HCT116 (cell line): ENCODE measurements around the gene REG3A. TPM values are rescaled to one million over a fixed set of nuclear protein-coding genes. Genes with fewer than 3 reads are reported as not detected.

Source experiments
- ATAC-seq: fragments of 200-7000 bp; cut with Tn5 transposase; 2 replicates; pipeline ENCODE4 v1.9.1; 2020; ENCODE audit warnings: mild to moderate bottlenecking, moderate library complexity
- Bru-seq: library from RNA; stranded (reverse); fragments of 400-500 nt; gene quantifications from one replicate; lab custom pipeline; 2021; lab: Mats Ljungman, UMichigan
- BruChase-seq, 2 experiments: library from RNA; stranded (reverse); fragments of 400-500 nt; gene quantifications; one replicate each; lab custom pipeline; 2021; lab: Mats Ljungman, UMichigan
- BruUV-seq: library from RNA; stranded (reverse); fragments of 400-500 nt; replicated peaks from 2 replicates; lab custom pipeline; 2021; lab: Mats Ljungman, UMichigan
- CTCF ChIA-PET: fragments of 300-600 bp; sonication (Branson Sonifier 250); formaldehyde crosslinking; loops from one replicate; lab custom pipeline; 2021; ENCODE audit warnings: antibody characterized with exemption; lab: Charles Lee
- POLR2A ChIA-PET: fragments of 300-600, 350-600 bp; sonication (Branson Sonifier 250); formaldehyde crosslinking; loops from one replicate; lab custom pipeline; 2021; ENCODE audit warnings: antibody characterized with exemption; lab: Charles Lee
- RAD21 ChIA-PET, 2 experiments: fragments of 300-600 bp; sonication (Branson Sonifier 250); formaldehyde crosslinking; loops; one replicate each; lab custom pipeline; 2023; ENCODE audit warnings: low total read pairs in 2 of 2; ENCODE audit not compliant: uncharacterized antibody in 2 of 2, unreplicated experiment in 2 of 2, low non-redundant PET in 1 of 2; lab: Charles Lee
- DNase-seq: peaks from one replicate; pipeline ENCODE4 v3.0.0-alpha.2; 2010; ENCODE audit warnings: low read depth, low spot score
- H2AFZ ChIP-seq: fragments of 200-600 bp; shearing (Covaris generic), sonication (generic); 2 replicates; pipeline ENCODE4 v1.6.1; 2017; ENCODE audit warnings: low read depth, mixed run types, mixed read lengths, antibody characterized with exemption, low read length; ENCODE audit not compliant: poor library complexity, severe bottlenecking
- H3K27ac ChIP-seq: 2 replicates; pipeline ENCODE4 v1.5.1; 2012; ENCODE audit warnings: low read depth, low read length
- H3K27me3 ChIP-seq: fragments of 200-600 bp; sonication (generic); 2 replicates; pipeline ENCODE4 v1.6.1; 2016; ENCODE audit warnings: mixed run types, low read length, mixed read lengths; ENCODE audit not compliant: insufficient read depth
- H3K36me3 ChIP-seq, 2 experiments: fragments of 200-500 bp in 1 of 2; fragments of 200-600 bp in 1 of 2; sonication (Bioruptor generic) in 1 of 2; sonication (generic) in 1 of 2; 2 replicates each; pipeline versions ENCODE4 v1.5.1 to v1.6.1; 2014 to 2016; ENCODE audit warnings: low read length in 2 of 2, inconsistent platforms in 1 of 2, mixed read lengths in 1 of 2, mixed run types in 1 of 2; ENCODE audit not compliant: insufficient read depth in 2 of 2, control insufficient read depth in 1 of 2
- H3K4me1 ChIP-seq, 2 experiments: fragments of 200-600 bp in 1 of 2; sonication (generic) in 1 of 2; 2 replicates each; pipeline versions ENCODE4 v1.5.1 to v1.6.1; 2012 to 2017; ENCODE audit warnings: low read length in 2 of 2, inconsistent platforms in 1 of 2, mild to moderate bottlenecking in 1 of 2, mixed read lengths in 1 of 2, mixed run types in 1 of 2, moderate library complexity in 1 of 2; ENCODE audit not compliant: insufficient read depth in 2 of 2, control insufficient read depth in 1 of 2
- H3K4me2 ChIP-seq: fragments of 200-600 bp; sonication (generic); 2 replicates; pipeline ENCODE4 v1.6.1; 2017; ENCODE audit warnings: mixed run types, low read length, mixed read lengths
- H3K4me3 ChIP-seq, 2 experiments: fragments of 200-600 bp in 1 of 2; sonication (generic) in 1 of 2; replicated peaks in 1 of 2; 2 replicates each; pipeline ENCODE4 v1.5.1; 2011 to 2016; ENCODE audit warnings: low read length in 2 of 2, control low read depth in 1 of 2, low read depth in 1 of 2, mild to moderate bottlenecking in 1 of 2, mixed read lengths in 1 of 2, mixed run types in 1 of 2
- H3K79me2 ChIP-seq: fragments of 200-600 bp; sonication (generic); 2 replicates; pipeline ENCODE4 v1.6.1; 2017; ENCODE audit warnings: mild to moderate bottlenecking, mixed run types, low read length, moderate library complexity, mixed read lengths; ENCODE audit not compliant: insufficient read depth
- H3K9ac ChIP-seq: fragments of 200-600 bp; sonication (generic); 2 replicates; pipeline ENCODE4 v1.6.1; 2016; ENCODE audit warnings: low read length, mixed read lengths
- H3K9me2 ChIP-seq: fragments of 200-600 bp; sonication (generic), shearing (Covaris generic); 2 replicates; pipeline ENCODE4 v1.6.1; 2017; ENCODE audit warnings: mixed run types, mild to moderate bottlenecking, moderate library complexity; ENCODE audit not compliant: insufficient read depth
- H3K9me3 ChIP-seq, 2 experiments: fragments of 200-500 bp in 1 of 2; fragments of 200-600 bp in 1 of 2; sonication (Bioruptor generic) in 1 of 2; sonication (generic) in 1 of 2; 2 replicates each; pipeline ENCODE4 v1.6.1; 2014 to 2017; ENCODE audit warnings: low read length in 2 of 2, mixed read lengths in 2 of 2, inconsistent platforms in 1 of 2, low read depth in 1 of 2, mild to moderate bottlenecking in 1 of 2, mixed run types in 1 of 2, moderate library complexity in 1 of 2; ENCODE audit not compliant: control insufficient read depth in 1 of 2, insufficient read depth in 1 of 2
- H4K20me1 ChIP-seq: fragments of 200-600 bp; sonication (generic), shearing (Covaris generic); 2 replicates; pipeline ENCODE4 v1.6.1; 2017; ENCODE audit warnings: mixed run types, mild to moderate bottlenecking, moderate library complexity; ENCODE audit not compliant: insufficient read depth
- CEBPB ChIP-seq: IDR thresholded peaks from 2 replicates; pipeline ENCODE4 v1.6.1; 2012; ENCODE audit warnings: low read depth
- EZH2 ChIP-seq: fragments of 200-600 bp; sonication (generic); IDR thresholded peaks from 2 replicates; pipeline ENCODE4 v1.6.1; 2017; ENCODE audit warnings: antibody characterized with exemption, mixed run types
- FOSL1 ChIP-seq: IDR thresholded peaks from 2 replicates; pipeline ENCODE4 v1.6.1; 2012; ENCODE audit warnings: low read depth
- MAX ChIP-seq: IDR thresholded peaks from 2 replicates; pipeline ENCODE4 v1.6.1; 2012
- POLR2A ChIP-seq: IDR thresholded peaks from 2 replicates; pipeline ENCODE4 v1.7.0; 2011; ENCODE audit warnings: borderline replicate concordance; ENCODE audit not compliant: insufficient read depth, insufficient read length; ENCODE audit errors: extremely low read depth
- SRF ChIP-seq: IDR thresholded peaks from 2 replicates; pipeline ENCODE4 v1.6.1; 2012; ENCODE audit warnings: low read depth
- TCF7L2 ChIP-seq: IDR thresholded peaks from 2 replicates; pipeline ENCODE4 v1.7.0; 2011; ENCODE audit warnings: borderline replicate concordance, inconsistent platforms; ENCODE audit not compliant: insufficient read depth, insufficient read length; ENCODE audit errors: extremely low read depth
- YY1 ChIP-seq: IDR thresholded peaks from 2 replicates; pipeline ENCODE4 v1.6.1; 2011; ENCODE audit warnings: low read length, low read depth, moderate library complexity, mild to moderate bottlenecking; ENCODE audit not compliant: insufficient replicate concordance; ENCODE audit errors: extremely low read depth
- intact Hi-C: fragments of 100-400 bp; cut with micrococcal nuclease; formaldehyde crosslinking; loops from 2 replicates; pipeline ENCODE4 v1.10.0; 2022
- long read RNA-seq: library from polyadenylated mRNA; unstranded; transcript quantifications from one replicate; pipeline ENCODE4 v2.0.0, GENCODE V29; 2021; ENCODE audit not compliant: unreplicated experiment
- polyA plus RNA-seq: library from polyadenylated mRNA; unstranded; fragments of >200 nt; gene quantifications from 2 replicates; pipeline ENCODE4 v1.2.1, GENCODE V29; 2012; ENCODE audit warnings: missing spikeins
- total RNA-seq: library from RNA; stranded (reverse); gene quantifications from one replicate; pipeline ENCODE4 v1.2.1, GENCODE V29; 2021; ENCODE audit not compliant: unreplicated experiment

REG3A gene
- total RNA-seq, result not detected
- not detected in 2 replicates for polyA plus RNA-seq
- not detected for Bru-seq, nascent RNA
- BruChase-seq, experiment 1, labeled RNA remaining after a 6-hour chase, result not detected
- BruChase-seq, experiment 2, labeled RNA remaining after a 2-hour chase, result not detected
- long read RNA-seq, result 0 reads

- peaks cover 4 to 10% of the 10 kb centered on the region in 2 experiments; a peak in 2 of 4 replicates for H3K9me3 ChIP-seq
- DNase-seq, result no peak
- TF ChIP-seq TCF7L2, result no peak
- TF ChIP-seq POLR2A, result no peak
- TF ChIP-seq EZH2, result no peak
- TF ChIP-seq FOSL1, result no peak
- no peak for TF ChIP-seq CEBPB
- TF ChIP-seq YY1, result no peak
- no peak for TF ChIP-seq SRF
- TF ChIP-seq, all 23 proteins: peak for 0
- Histone ChIP-seq H4K20me1 (no peaks in the 10 kb centered on the region), H3K79me2 (no peaks in the 10 kb centered on the region), H3K9ac (no peak within 1 kb of the TSS), H2AFZ (no peak within 1 kb of the TSS), H3K4me2 (no peak within 1 kb of the TSS), H3K36me3 (no peaks in the 10 kb centered on the region), H3K27me3 (no peaks in the 10 kb centered on the region), H3K4me1 (no peaks in the 10 kb centered on the region), H3K9me2 (no peaks in the 10 kb centered on the region), H3K4me3 (no peak within 1 kb of the TSS), H3K27ac (no peak within 1 kb of the TSS)
- no TSS peak for BruUV-seq
- RAD21 ChIA-PET, result no interaction called here
- no peak for ATAC-seq
- POLR2A ChIA-PET, result no interaction called here
- CTCF ChIA-PET, result no interaction called here
- intact Hi-C loops, result no loop called here
Observed at GRCh38 chr2:79159653-79160052, at the start of gene REG3A. Gene REG3A, minus strand, starts transcription at chr2:79159753. Its CDS starts 348 bp downstream, at chr2:79159405.

DNA sequence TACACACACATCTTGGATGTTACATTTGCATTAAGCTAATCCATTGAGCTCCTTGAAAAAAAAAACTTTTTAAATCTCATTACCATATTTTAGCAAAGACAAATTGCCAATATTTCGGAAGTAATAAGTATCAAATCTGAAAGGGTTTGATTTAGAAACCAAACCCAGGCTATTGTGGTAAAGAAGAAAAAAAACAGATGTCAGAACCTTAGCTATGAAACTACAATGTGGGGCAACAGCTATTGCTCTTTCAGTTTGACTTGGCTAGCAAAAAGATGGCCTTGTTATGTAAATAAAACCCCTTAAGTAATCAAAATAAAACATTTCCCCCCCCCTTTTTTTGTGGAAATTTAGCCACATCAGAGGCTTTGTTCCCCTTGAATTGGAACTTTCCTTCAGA is 41.2 kb upstream of the REG3A start:
- DNase-seq (no peak), ATAC-seq (no peak)
- Histone ChIP-seq H3K4me3 (no peak overlapping the region), H3K4me1 (no peaks in the 10 kb centered on the region), H3K9ac (no peak overlapping the region), H3K36me3 (no peaks in the 10 kb centered on the region), H3K9me3 (peaks cover 12 to 18% of the 10 kb centered on the region in 2 experiments; a peak in 2 of 4 replicates), H3K4me2 (no peak overlapping the region), H2AFZ (no peak overlapping the region), H4K20me1 (no peaks in the 10 kb centered on the region), H3K9me2 (no peaks in the 10 kb centered on the region), H3K27me3 (no peaks in the 10 kb centered on the region), H3K27ac (no peak overlapping the region), H3K79me2 (no peaks in the 10 kb centered on the region)
- no TSS peak for BruUV-seq
- CTCF ChIA-PET, result interaction anchor here (0.7 kb wide), 1 partner anchor 409 kb away, joined by 4 read pairs; no protein-coding TSS in a partner anchor
- RAD21 ChIA-PET, result no interaction called here
- intact Hi-C loops, result no loop called here
- POLR2A ChIA-PET, result no interaction called here
- TF ChIP-seq YY1, result no peak
- TF ChIP-seq MAX, result no peak
- TF ChIP-seq CEBPB, result no peak
